Trophoblast cell (in vitro differentiated cells and primary cell): Measurements from ENCODE around the gene PAK4.
A peak's percentile ranks its signal among the peaks of the same experiment; 100 is the strongest.

Source experiments
- DNase-seq, 2 donors: peaks; one replicate each; pipeline ENCODE4 v3.0.0-alpha.2; 2016
- H2AFZ ChIP-seq: 2 replicates; pipeline ENCODE4 v1.6.1; 2013; ENCODE audit warnings: low read length, moderate library complexity, mild to moderate bottlenecking; ENCODE audit not compliant: insufficient read depth, poor library complexity
- H2AK5ac ChIP-seq: 2 replicates; pipeline ENCODE4 v1.6.1; 2013; ENCODE audit warnings: mild to moderate bottlenecking, low read length
- H2BK120ac ChIP-seq: 2 replicates; pipeline ENCODE4 v1.6.1; 2013; ENCODE audit warnings: low read length, mild to moderate bottlenecking, moderate library complexity; ENCODE audit not compliant: insufficient read depth, poor library complexity
- H2BK12ac ChIP-seq: 2 replicates; pipeline ENCODE4 v1.6.1; 2013; ENCODE audit warnings: mild to moderate bottlenecking, low read length, moderate library complexity
- H2BK5ac ChIP-seq: 2 replicates; pipeline ENCODE4 v1.6.1; 2013; ENCODE audit warnings: low read length, low read depth, moderate library complexity, mild to moderate bottlenecking; ENCODE audit not compliant: poor library complexity
- H3K14ac ChIP-seq: 2 replicates; pipeline ENCODE4 v1.6.1; 2013; ENCODE audit warnings: mild to moderate bottlenecking, low read length
- H3K18ac ChIP-seq: 2 replicates; pipeline ENCODE4 v1.6.1; 2013; ENCODE audit warnings: mild to moderate bottlenecking, low read length
- H3K23ac ChIP-seq: 2 replicates; pipeline ENCODE4 v1.6.1; 2013; ENCODE audit warnings: low read length
- H3K27ac ChIP-seq: 2 replicates; pipeline ENCODE4 v1.5.1; 2013; ENCODE audit warnings: low read depth, mild to moderate bottlenecking, inconsistent platforms, low read length, moderate library complexity
- H3K27me3 ChIP-seq: 2 replicates; pipeline ENCODE4 v1.6.1; 2013; ENCODE audit warnings: inconsistent platforms, mild to moderate bottlenecking, low read length, moderate library complexity; ENCODE audit not compliant: insufficient read depth
- H3K36me3 ChIP-seq, 2 experiments: 1 replicate in 1 of 2; 2 replicates in 1 of 2; pipeline ENCODE4 v1.6.1; 2013; ENCODE audit warnings: low read length in 2 of 2, mild to moderate bottlenecking in 2 of 2, moderate library complexity in 1 of 2; ENCODE audit not compliant: insufficient read depth in 2 of 2, control insufficient read depth in 1 of 2
- H3K4ac ChIP-seq: 2 replicates; pipeline ENCODE4 v1.6.1; 2013; ENCODE audit warnings: low read depth, mild to moderate bottlenecking, low read length, moderate library complexity
- H3K4me1 ChIP-seq, 2 experiments: 1 replicate in 1 of 2; 2 replicates in 1 of 2; pipeline ENCODE4 v1.6.1; 2013; ENCODE audit warnings: low read length in 2 of 2, mild to moderate bottlenecking in 2 of 2, moderate library complexity in 1 of 2; ENCODE audit not compliant: insufficient read depth in 2 of 2, control insufficient read depth in 1 of 2
- H3K4me2 ChIP-seq: 2 replicates; pipeline ENCODE4 v1.6.1; 2013; ENCODE audit warnings: inconsistent platforms, mild to moderate bottlenecking, low read length, moderate library complexity
- H3K4me3 ChIP-seq: 2 replicates; pipeline ENCODE4 v1.5.1; 2013; ENCODE audit warnings: mild to moderate bottlenecking, low read depth, low read length, inconsistent platforms
- H3K79me1 ChIP-seq: one replicate; pipeline ENCODE4 v1.6.1; 2013; ENCODE audit warnings: low read length
- H3K79me2 ChIP-seq: 2 replicates; pipeline ENCODE4 v1.6.1; 2013; ENCODE audit warnings: low read length, mild to moderate bottlenecking; ENCODE audit not compliant: control insufficient read depth, insufficient read depth, poor library complexity
- H3K9ac ChIP-seq: 2 replicates; pipeline ENCODE4 v1.6.1; 2013; ENCODE audit warnings: mild to moderate bottlenecking, low read length
- H3K9me3 ChIP-seq: 2 replicates; pipeline ENCODE4 v1.6.1; 2013; ENCODE audit warnings: low read depth, mild to moderate bottlenecking, control low read depth, inconsistent platforms, low read length; ENCODE audit not compliant: insufficient read depth
- H4K12ac ChIP-seq: 2 replicates; pipeline ENCODE4 v1.6.1; 2013; ENCODE audit warnings: low read depth, mild to moderate bottlenecking, low read length, moderate library complexity
- H4K8ac ChIP-seq: 2 replicates; pipeline ENCODE4 v1.6.1; 2013; ENCODE audit warnings: low read depth, mild to moderate bottlenecking, low read length, moderate library complexity
- H4K91ac ChIP-seq: one replicate; pipeline ENCODE4 v1.6.1; 2013; ENCODE audit warnings: low read depth, mild to moderate bottlenecking, low read length, moderate library complexity
- WGBS: extraction: QIAGEN DNeasy Blood & Tissue Kit; methylation state at CpG from one replicate; pipeline ENCODE4 v1.1.7; 2013; ENCODE audit warnings: missing lambda C conversion rate; ENCODE audit not compliant: insufficient read length, insufficient coverage; ENCODE audit errors: extremely low coverage; 5-methylcytosine and 5-hydroxymethylcytosine counted together

PAK4 gene

DNA sequence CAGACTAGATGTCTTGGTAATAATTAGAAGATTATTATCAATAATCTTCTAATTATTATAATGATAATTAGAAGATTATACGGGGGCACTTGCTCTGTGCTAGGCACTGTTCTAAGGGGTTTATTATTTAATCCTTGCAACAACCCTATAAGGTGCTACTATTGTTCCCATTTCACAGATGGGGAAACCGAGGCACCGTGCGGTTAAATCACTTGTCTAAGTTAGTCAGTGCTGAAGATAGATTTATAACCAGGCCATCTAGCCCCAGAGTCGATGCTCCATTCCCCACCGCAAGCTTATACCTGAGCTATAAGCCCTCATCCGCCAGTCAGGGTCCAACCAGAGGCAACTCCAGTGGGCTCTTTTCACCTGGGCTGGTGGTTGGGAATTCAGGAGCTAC lies 43.4 kb upstream of the PAK4 start:
- no peak overlapping the region for H4K12ac ChIP-seq
- H3K79me1 ChIP-seq: no peaks in the 10 kb centered on the region
- no peak overlapping the region for H3K4me3 ChIP-seq
- H2BK120ac ChIP-seq: no peak overlapping the region
- no peak overlapping the region for H4K91ac ChIP-seq
- no peak overlapping the region for H3K23ac ChIP-seq
- no peaks in the 10 kb centered on the region for H3K79me2 ChIP-seq
- peaks cover 5% of the 10 kb centered on the region for H3K9me3 ChIP-seq
- H3K36me3 ChIP-seq: no peaks in the 10 kb centered on the region
- no peak overlapping the region for H3K4me2 ChIP-seq
- no peak for DNase-seq
- peaks cover 27% of the 10 kb centered on the region for H3K27me3 ChIP-seq
- H2BK5ac ChIP-seq: no peak overlapping the region
- no peaks in the 10 kb centered on the region for H3K4me1 ChIP-seq
- H3K14ac ChIP-seq: no peak overlapping the region
- H3K18ac ChIP-seq: no peak overlapping the region
- H4K8ac ChIP-seq: no peak overlapping the region
- no peak overlapping the region for H2AFZ ChIP-seq
- H3K27ac ChIP-seq: no peak overlapping the region
- WGBS: no CpG with 5 or more reads among the region's 7 CpGs
- H2AK5ac ChIP-seq: no peak overlapping the region
- H2BK12ac ChIP-seq: no peak overlapping the region
- no peak overlapping the region for H3K9ac ChIP-seq
- H3K4ac ChIP-seq: no peak overlapping the region

DNA sequence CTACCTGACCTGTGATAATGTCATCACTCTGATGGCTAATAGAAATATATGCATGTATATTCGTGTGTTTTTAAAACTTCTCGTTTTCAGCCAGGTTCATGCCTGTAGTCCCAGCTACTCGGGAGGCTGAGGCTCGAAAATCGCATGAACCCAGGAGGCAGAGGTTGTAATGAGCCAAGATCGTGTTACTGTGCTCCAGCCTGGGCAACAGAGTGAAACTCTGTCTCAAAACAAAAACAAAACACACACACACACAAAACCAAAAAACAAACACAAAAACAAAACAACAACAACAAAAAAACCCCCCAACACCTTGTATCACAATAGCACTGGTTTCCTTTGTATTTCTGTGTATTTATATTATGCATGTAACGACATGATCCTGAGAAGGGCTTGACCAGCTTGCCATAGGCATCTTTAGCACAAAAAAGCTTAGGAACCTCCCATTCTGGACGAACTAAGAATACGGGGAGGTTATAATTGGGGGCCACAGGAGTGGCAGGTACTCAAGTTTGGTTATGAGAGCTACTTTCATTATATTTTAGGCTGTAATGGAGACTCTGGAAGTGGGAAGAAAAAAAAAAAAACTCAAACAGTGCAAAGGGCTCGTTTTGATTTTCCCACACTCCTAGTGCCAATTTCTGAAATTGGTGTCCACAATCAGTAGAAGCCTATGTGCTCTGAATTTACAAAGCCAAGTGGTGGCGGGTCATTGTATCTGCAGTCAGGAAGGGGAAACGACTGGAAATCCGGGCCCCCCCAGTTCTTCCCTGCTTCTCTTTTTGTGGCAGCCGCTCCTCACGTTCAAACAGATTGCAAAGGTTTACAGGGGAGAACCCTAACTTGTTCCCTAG lies 42.6 kb upstream of the PAK4 start:
- no peak overlapping the region for H3K18ac ChIP-seq
- H3K79me1 ChIP-seq: no peaks in the 10 kb centered on the region
- H4K91ac ChIP-seq: no peak overlapping the region
- H3K27ac ChIP-seq: no peak overlapping the region
- H4K12ac ChIP-seq: no peak overlapping the region
- H3K4me2 ChIP-seq: no peak overlapping the region
- no peak overlapping the region for H2BK120ac ChIP-seq
- no peaks in the 10 kb centered on the region for H3K79me2 ChIP-seq
- no peak overlapping the region for H3K4me3 ChIP-seq
- H3K23ac ChIP-seq: no peak overlapping the region
- peaks cover 27% of the 10 kb centered on the region for H3K27me3 ChIP-seq
- no peak overlapping the region for H2BK12ac ChIP-seq
- H3K9me3 ChIP-seq: peaks cover 5% of the 10 kb centered on the region
- no CpG with 5 or more reads among the region's 15 CpGs for WGBS
- no peak overlapping the region for H4K8ac ChIP-seq
- H2AK5ac ChIP-seq: no peak overlapping the region
- H3K14ac ChIP-seq: no peak overlapping the region
- no peaks in the 10 kb centered on the region for H3K36me3 ChIP-seq
- no peak overlapping the region for H3K9ac ChIP-seq
- H2BK5ac ChIP-seq: no peak overlapping the region
- no peak overlapping the region for H2AFZ ChIP-seq
- DNase-seq: no peak
- no peaks in the 10 kb centered on the region for H3K4me1 ChIP-seq
- no peak overlapping the region for H3K4ac ChIP-seq

DNA sequence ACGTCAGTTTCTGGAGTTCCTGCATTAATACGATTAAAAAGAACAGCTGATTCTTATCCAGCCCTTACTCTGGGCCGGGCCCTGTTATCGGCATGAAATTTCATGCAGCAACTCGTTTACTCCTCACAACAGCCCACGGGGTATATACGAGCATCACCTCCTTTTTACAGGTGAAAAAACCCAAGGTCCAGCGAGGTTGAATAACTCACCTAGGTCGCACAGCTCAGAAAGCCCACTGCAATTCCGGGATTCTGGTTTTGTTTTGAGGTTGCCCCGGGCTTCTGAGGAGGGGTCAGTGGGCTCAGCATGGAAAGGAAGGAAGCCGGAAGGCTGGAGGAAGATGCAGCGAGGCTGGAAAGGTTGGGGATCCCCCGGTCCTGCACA lies 42.0 kb upstream of the PAK4 start:
- H3K14ac ChIP-seq: no peak overlapping the region

DNA sequence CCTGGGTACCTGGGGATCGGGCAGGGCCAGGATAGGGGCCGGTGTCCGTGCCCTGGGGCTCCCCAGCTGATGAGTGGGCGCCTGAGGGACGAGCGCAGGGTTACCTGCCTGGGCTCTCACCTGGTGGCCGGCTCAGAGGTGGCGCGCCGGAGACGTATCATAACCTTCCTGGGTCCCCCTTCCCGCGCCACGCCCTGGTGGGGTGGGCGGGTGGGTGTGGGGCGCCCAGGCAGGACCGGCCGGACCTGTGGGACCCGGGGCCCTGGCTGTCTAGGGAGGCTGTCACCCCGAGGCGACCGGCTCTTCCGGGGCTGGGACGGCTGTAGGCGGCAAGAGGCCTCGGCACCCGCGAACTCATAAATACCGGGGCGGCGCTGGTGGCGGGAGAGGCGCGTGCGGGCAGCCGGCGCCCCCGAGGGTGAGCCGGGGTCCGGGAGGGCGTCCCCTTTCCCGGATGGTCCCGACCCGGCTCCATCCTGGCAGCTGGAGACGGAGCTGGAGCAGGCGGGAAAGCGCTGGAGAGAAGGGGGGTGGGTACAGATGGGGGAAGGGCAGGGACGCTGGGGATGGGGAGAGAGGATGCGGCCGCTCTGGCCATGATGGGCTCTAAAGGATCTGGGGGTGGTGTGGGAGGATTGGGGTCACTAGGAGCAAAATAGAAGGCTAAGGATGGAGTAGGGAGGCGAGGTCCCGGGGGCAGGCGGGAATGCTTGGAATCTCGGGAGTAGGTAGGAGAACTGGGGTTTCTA lies 41.4 kb upstream of the PAK4 start, which contains the start of gene ACP7:
Gene ACP7 (plus strand): TSS at position 386 of the 749 bp plus-strand sequence. CDS start 902 bp downstream, outside the sequence.
- H3K4me2 ChIP-seq: peak within 1 kb of the TSS; percentile 31
- H3K4me3 ChIP-seq: no peak within 1 kb of the TSS
- no peak within 1 kb of the TSS for H2BK120ac ChIP-seq
- no peak within 1 kb of the TSS for H4K12ac ChIP-seq
- no CpG with 5 or more reads among the region's 54 CpGs for WGBS
- no peaks in the 10 kb centered on the region for H3K36me3 ChIP-seq
- no peaks in the 10 kb centered on the region for H3K4me1 ChIP-seq
- no peak within 1 kb of the TSS for H2AK5ac ChIP-seq
- H3K9me3 ChIP-seq: peaks cover 5% of the 10 kb centered on the region
- H3K18ac ChIP-seq: no peak within 1 kb of the TSS
- H3K14ac ChIP-seq: no peak within 1 kb of the TSS
- peaks cover 27% of the 10 kb centered on the region for H3K27me3 ChIP-seq
- H4K8ac ChIP-seq: no peak within 1 kb of the TSS
- H2BK12ac ChIP-seq: no peak within 1 kb of the TSS
- H3K79me1 ChIP-seq: no peaks in the 10 kb centered on the region
- H3K9ac ChIP-seq: no peak within 1 kb of the TSS
- H3K79me2 ChIP-seq: no peaks in the 10 kb centered on the region
- no peak within 1 kb of the TSS for H3K23ac ChIP-seq
- H3K27ac ChIP-seq: no peak within 1 kb of the TSS
- no peak within 1 kb of the TSS for H2AFZ ChIP-seq
- no peak within 1 kb of the TSS for H4K91ac ChIP-seq
- no peak within 1 kb of the TSS for H2BK5ac ChIP-seq
- DNase-seq: no peak
- H3K4ac ChIP-seq: no peak within 1 kb of the TSS

More for the DNA sequence above, 42.0 kb upstream of the PAK4 start:
- no peaks in the 10 kb centered on the region for H3K4me1 ChIP-seq
- no peak overlapping the region for H3K18ac ChIP-seq
- H3K9ac ChIP-seq: no peak overlapping the region
- H3K4ac ChIP-seq: no peak overlapping the region
- H3K4me2 ChIP-seq: peak overlapping the region; percentile 31
- H2BK5ac ChIP-seq: no peak overlapping the region
- no peak overlapping the region for H4K91ac ChIP-seq
- no peaks in the 10 kb centered on the region for H3K79me2 ChIP-seq
- no peak overlapping the region for H3K23ac ChIP-seq
- no CpG with 5 or more reads among the region's 14 CpGs for WGBS
- no peak overlapping the region for H3K27ac ChIP-seq
- no peak overlapping the region for H4K8ac ChIP-seq
- no peak overlapping the region for H2BK12ac ChIP-seq
- no peak overlapping the region for H2AFZ ChIP-seq
- DNase-seq: no peak
- no peak overlapping the region for H2AK5ac ChIP-seq
- H2BK120ac ChIP-seq: no peak overlapping the region
- peaks cover 27% of the 10 kb centered on the region for H3K27me3 ChIP-seq
- no peak overlapping the region for H3K4me3 ChIP-seq
- no peaks in the 10 kb centered on the region for H3K36me3 ChIP-seq
- H3K79me1 ChIP-seq: no peaks in the 10 kb centered on the region
- H4K12ac ChIP-seq: no peak overlapping the region
- H3K9me3 ChIP-seq: peaks cover 5% of the 10 kb centered on the region
